GM20000 (cell line): ENCODE results near the gene FUBP3.

ENCODE experiments used
- DNase-seq: peaks from one replicate; pipeline ENCODE4 v3.0.0; 2012; ENCODE audit warnings: low spot score
- TF ChIP-seq, protein P1 (sequence below): IDR thresholded peaks from 2 replicates; pipeline ENCODE4 v1.5.1; 2012; ENCODE audit warnings: mild to moderate bottlenecking, control low read depth; ENCODE audit errors: extremely low read depth, missing control alignments

The FUBP3 gene

GRCh38 chr9:130537346-130538050 lies 41.9 kb upstream of the FUBP3 start:
- no peak for DNase-seq
- TF ChIP-seq, protein P1, sequence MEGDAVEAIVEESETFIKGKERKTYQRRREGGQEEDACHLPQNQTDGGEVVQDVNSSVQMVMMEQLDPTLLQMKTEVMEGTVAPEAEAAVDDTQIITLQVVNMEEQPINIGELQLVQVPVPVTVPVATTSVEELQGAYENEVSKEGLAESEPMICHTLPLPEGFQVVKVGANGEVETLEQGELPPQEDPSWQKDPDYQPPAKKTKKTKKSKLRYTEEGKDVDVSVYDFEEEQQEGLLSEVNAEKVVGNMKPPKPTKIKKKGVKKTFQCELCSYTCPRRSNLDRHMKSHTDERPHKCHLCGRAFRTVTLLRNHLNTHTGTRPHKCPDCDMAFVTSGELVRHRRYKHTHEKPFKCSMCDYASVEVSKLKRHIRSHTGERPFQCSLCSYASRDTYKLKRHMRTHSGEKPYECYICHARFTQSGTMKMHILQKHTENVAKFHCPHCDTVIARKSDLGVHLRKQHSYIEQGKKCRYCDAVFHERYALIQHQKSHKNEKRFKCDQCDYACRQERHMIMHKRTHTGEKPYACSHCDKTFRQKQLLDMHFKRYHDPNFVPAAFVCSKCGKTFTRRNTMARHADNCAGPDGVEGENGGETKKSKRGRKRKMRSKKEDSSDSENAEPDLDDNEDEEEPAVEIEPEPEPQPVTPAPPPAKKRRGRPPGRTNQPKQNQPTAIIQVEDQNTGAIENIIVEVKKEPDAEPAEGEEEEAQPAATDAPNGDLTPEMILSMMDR = no peak

GRCh38 chr9:130539420-130540223 lies 39.8 kb upstream of the FUBP3 start:
- no peak for DNase-seq
- TF ChIP-seq, protein P1 = no peak

GRCh38 chr9:130541533-130541932 lies 37.8 kb upstream of the FUBP3 start:
- DNase-seq = no peak
- TF ChIP-seq, protein P1 = no peak

DNA sequence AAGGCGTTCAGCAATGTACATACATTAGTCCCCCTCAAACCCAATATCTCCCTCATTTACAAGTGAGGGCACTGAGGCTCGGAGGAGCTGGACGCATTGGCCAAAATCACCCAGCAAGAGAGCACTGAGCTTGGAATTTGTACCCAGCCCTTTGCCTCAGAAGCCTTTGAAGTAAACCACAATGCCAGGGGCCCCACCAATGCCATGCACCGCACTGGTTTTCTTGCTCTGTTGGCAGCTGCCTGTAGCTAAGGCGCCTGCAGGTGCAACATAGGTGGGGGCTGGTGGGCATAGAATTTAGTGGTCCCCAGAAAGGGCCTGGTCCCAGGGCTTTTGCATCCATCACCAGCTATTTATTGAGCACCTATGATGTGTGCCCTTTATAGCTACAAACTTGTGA lies 37.3 kb upstream of the FUBP3 start:
- no peak for DNase-seq
- TF ChIP-seq, protein P1 = no peak

DNA sequence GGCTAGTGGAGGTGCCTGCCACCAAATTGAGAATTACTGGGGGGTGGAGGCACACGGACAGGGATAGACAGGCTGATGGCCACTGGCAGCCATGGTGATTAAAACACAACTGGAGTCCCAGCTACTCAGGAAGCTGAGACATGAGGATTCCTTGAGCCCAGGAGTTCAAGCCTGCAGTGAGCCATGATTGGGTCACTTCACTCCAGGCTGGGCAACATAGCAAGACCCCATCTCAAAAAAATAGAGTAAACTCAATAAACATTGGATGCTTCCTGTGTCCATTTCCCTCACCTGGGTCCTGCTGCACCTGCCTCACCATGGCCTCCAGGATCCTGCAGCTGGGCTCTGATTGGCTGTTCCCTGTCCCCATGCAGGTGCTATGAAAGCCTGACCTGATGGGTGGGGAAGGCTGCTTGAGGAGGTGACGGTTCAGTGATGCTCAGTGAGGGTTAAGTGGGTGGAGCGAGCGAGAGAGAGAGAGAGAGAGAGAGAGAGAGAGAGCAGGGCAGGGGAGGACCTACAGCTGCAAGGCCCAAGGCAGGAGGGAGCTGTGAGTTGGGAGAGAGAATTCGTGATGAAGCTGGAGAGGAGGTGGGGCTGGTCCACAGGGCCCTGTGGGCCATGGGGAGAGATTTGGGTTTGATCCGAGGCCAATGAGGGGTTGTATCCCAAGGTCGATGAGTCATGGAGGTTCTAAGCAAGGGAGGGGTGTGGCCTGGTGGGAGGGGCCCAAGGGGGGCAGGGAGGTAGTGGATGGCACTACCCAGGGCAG lies 36.7 kb upstream of the FUBP3 start:
- DNase-seq = no peak
- TF ChIP-seq, protein P1 = no peak

- TF ChIP-seq, protein P1 = no peak
Measured at GRCh38 chr9:130543368-130543767, 36.0 kb upstream of the FUBP3 start.

GRCh38 chr9:130543859-130544258 lies 35.5 kb upstream of the FUBP3 start:
- TF ChIP-seq, protein P1 = no peak
- no peak for DNase-seq

More at GRCh38 chr9:130543368-130543767, 36.0 kb upstream of the FUBP3 start:
- DNase-seq = no peak
